GM21528 (cell line): Measurements from ENCODE around the gene SLC25A17.
"Not testable (repeated sequence)": the region's sequence is repeated elsewhere in the genome, so short reads cannot be mapped to it uniquely, and the experiment has no call there.

Experiments
- ATAC-seq: cut with Tn5 transposase; IDR thresholded peaks from one replicate; pipeline ENCODE4 v1.9.1; 2021; ENCODE audit warnings: mild to moderate bottlenecking, moderate library complexity; ENCODE audit not compliant: unreplicated experiment, low FRiP score

SLC25A17 gene

DNA sequence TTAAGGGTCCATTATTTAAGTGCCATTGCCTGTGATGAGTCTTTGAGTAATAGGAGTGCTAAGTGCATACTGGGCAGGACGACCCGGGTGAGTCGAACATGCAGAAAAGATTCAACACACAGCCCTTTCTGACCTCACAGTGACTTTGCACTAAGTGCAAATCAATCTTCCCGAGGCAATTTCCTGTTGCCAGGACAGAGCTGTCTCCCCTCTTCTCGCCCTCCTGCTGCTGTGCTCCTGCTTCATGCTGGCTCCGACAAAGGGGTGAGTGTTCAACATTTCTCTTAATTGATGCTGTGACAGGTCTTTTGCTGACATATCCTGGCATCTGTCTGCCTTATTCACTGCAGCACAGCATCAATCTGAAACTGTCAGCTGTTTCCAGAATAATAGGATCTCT is 97.9 kb downstream of the SLC25A17 start:
- ATAC-seq = no peak

DNA sequence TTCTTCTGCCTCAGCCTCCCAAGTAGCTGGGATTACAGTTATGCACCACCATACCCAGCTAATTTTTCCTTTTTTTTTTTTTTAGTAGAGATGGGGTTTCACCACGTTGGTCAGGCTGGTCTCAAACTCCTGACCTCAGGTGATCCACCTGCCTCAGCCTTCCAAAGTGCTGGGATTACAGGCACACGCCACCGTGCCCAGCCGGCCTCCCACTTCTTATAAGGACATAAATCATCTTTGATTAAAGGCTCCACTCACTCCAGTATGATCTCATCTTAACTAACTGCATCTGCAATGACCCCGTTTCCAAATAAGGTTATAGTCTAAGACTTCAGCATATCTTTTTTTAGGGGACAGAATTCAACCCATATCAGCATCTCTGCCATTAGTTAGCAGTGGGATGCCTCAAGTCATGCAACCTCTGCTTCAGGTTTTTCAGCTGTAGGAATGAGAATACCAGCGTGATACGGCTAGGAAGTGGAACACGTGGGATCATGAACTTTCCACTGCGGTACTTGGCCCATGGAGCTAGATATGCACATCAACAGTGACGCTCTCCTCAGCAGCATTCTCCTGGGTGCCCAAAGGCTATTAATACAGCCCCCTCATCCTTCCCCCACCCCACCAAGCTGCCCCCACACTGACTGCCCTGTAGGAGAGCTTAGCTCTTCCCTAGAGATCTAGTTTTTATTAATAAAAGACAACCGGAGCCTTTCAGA is 98.4 kb downstream of the SLC25A17 start:
- no peak for ATAC-seq

DNA sequence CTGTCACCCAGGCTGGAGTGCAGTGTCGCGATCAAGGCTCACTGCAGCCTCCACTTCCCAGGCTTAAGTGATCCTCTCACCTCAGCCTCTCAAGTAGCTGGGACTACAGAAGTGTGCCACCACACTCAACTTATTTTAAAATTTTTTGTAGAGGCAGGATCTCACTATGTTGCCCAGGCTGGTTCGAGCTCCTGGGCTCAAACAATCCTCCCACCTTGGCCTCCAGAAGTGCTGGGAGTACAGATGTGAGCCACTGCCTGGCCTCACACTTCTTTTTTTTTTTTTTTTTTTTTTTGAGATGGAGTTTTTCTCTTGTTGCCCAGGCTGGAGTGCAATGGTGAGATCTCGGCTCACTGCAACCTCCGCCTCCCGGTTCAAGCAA is 99.0 kb downstream of the SLC25A17 start:
- not testable (repeated sequence) for ATAC-seq
